ENCODE measurements around the gene MAST3.

DNA sequence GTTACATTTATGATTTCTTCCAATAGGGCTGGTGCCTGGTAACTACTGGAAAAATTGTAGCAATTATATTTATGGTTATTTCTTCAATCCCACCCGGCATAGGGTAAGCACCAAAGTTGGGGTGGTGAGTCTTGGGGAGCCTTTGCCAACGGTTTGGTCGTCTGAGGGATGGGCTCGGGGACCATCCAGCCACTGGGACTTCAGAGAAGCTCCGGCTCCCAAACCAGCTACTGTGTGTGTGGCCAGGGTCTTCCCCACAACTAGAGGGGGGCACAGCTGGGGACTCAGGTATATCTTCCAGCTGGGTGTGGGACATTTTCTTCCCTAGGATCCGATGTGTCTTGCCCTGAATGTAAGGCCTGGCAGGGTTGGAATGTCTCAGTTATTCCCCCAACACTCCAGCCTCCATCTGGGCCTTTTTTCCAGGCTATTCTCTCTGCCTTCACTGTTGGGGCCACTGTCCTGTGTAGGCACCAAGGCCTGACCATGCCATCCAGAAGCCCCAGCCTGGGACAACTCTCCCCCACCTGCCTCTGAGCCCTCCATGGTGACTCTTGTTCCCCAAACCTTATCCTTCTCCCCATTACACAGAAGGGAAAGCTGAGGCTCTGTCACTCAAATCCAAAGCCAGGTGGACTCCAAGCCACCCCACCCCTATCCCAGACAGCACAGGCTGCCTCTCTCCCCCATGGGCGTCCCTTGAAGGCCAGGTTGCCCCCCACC lies 74.9 kb downstream of the MAST3 start:
- TF ChIP-seq, protein P1, sequence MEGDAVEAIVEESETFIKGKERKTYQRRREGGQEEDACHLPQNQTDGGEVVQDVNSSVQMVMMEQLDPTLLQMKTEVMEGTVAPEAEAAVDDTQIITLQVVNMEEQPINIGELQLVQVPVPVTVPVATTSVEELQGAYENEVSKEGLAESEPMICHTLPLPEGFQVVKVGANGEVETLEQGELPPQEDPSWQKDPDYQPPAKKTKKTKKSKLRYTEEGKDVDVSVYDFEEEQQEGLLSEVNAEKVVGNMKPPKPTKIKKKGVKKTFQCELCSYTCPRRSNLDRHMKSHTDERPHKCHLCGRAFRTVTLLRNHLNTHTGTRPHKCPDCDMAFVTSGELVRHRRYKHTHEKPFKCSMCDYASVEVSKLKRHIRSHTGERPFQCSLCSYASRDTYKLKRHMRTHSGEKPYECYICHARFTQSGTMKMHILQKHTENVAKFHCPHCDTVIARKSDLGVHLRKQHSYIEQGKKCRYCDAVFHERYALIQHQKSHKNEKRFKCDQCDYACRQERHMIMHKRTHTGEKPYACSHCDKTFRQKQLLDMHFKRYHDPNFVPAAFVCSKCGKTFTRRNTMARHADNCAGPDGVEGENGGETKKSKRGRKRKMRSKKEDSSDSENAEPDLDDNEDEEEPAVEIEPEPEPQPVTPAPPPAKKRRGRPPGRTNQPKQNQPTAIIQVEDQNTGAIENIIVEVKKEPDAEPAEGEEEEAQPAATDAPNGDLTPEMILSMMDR (IDR thresholded peaks at IDR 0.05 in 8 of 11, conservative IDR thresholded peaks at IDR 0.05 in 3 of 11): no peak
- TF ChIP-seq POLR2AphosphoS5 (IDR thresholded peaks at IDR 0.05): no peak
- TF ChIP-seq POLR2A (IDR thresholded peaks at IDR 0.05): no peak
